HG03159 (cell line): ENCODE results near the gene GGA1.

Experiments used
- ATAC-seq: cut with Tn5 transposase; IDR thresholded peaks from one replicate; pipeline ENCODE4 v1.9.1; 2021; ENCODE audit warnings: mild to moderate bottlenecking, moderate library complexity; ENCODE audit not compliant: unreplicated experiment

GGA1 gene

GRCh38 chr22:37664249-37665101, 55.8 kb downstream of the GGA1 start:
- ATAC-seq, result no peak

- no peak for ATAC-seq
These were observed 56.9 kb downstream of the GGA1 start for GRCh38 chr22:37665487-37665886.

DNA sequence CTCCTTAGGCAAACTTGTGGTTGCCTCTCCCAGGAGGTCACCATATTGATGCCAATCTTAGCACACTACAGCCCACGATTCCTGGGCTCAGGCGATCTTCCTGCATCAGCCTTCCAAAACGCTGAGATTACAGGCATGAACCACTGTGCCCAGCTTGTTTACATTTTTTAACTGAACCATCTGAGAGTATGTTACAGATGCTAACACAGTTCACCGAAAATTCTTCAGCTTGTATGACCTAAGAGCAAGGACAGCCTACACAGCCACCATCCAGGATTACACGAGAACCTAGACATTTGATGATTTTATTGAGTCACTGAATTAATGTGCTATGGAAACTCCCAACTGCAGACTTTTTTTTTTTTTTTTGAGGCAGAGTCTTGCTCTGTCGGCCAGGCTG, 61.0 kb downstream of the GGA1 start:
- ATAC-seq, result no peak

DNA sequence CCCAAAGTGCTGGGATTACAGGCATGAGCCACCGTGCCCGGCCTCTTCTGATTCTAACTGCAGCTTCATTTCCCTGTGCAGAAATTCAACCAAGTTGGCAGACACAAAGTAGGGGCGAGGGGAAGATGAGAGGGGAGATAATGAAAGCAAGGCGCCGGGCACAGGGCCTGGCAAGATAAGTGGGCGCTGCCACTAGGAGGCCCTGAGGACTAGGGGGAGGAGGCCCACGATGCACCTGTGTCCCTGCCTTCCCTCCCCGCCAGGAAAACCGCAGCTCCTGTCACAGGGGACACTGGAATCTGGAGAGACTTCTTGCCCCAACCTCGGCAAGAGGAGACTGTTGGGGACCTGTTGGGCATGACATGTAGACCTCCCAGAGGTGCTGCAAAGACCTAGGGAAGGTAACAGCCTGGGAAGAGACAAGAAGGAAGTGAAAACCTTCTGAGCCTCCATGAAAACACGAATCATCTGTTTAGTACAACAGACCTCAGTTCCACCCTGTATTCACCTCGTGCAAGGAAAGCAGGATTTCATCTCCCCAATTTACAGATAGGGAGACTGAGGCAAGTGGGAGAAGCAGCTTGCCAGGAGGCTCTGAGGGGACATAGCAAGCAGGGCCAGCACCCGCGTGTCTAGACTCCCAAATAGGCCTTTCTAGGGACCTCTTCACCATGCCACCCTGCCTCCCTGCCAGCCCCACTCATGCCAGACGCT, 63.7 kb downstream of the GGA1 start:
- ATAC-seq, result no peak

DNA sequence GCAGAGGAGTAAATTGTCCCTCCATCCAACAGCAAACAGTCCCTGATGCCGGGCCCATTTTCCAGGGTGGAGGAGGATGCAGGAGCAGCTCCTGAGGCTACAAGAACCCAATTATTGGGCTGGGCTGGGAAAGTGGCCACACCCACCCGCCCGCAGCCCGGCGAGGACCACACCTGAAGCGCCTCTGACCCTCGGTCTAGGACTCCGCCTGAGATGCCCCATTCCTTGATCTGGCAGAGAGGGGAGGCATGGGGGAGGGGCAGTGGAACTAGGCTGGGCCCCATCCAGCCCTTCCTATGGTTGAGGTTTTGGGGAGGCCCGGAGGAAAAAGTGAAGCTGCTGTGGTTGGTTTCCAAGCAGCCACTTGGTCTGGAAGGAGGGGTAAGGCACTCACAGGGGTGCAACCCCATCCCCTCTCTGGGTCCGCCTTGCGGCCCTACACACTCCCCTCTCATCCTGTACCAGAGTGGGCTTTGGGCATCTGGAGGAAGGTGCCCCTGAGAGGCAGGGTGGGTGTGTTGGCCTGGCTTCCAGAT, 64.4 kb downstream of the GGA1 start:
- no peak for ATAC-seq

DNA sequence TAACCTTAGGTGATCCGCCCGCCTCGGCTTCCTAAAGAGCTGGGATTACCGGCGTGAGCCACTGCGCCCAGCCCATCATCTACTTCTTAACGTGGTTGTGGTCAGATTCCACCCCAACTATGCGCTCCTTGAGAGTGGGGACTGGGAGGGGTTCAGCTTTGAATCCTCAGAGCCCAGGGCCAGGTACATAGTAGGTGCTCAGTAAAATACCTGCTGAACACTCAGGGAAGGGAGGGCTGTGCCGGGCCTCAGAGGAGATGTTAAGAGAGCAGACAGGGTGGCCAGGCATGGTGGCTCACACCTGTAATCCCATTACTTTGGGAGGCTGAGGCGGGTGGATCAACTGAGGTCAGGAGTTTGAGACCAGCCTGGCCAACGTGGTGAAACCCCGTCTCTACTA, 65.6 kb downstream of the GGA1 start:
- ATAC-seq, result no peak

GRCh38 chr22:37674951-37675929, 66.6 kb downstream of the GGA1 start, which contains the start of gene LGALS1:
Gene LGALS1, plus strand, starts transcription at chr22:37675636. Its CDS starts 67 bp downstream, at chr22:37675703.
- peak; percentile 38 for ATAC-seq

DNA sequence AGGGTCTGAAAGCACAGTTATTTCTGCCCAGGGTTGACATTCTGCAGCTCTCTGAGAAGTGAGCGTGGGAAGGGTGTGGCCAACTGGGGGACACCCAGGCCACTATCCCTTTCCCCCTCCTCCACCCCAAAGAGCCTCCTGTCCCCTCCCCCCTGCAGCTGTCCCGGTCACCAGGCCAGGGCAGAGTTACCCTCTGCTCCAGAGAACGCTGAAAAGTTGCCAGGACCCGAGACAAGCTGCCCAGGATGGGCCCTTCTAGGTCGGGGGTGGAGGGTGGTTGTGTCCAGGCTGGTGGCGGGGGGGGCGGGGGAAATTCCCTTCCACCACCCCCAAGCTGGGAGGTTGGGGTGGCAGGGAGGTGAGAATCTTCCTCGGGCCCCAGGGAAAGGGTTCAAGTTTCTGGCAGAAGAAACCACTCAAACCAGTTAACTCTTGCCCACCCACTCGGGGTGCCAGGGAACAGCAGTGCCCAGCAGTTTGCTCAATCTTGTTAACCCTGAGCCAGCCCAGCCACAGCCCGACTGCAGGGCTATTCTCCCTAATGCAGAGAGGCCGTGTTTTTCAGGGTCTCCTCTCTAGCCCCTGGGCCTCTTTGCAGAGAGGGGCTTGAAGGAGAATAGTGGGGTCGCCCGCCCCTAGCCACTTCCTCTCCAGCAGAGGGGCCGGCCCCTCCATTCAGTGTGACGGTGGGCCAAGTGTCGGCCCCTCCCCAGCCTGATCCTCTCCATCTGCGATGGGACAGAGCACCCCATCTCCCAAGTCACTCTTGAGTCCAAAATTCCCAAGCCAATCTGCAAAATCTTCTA, 67.5 kb downstream of the GGA1 start:
- no peak for ATAC-seq

GRCh38 chr22:37676736-37677492, 68.3 kb downstream of the GGA1 start:
- ATAC-seq, result peak; percentile 60

GRCh38 chr22:37677493-37677974, 68.9 kb downstream of the GGA1 start:
- ATAC-seq, result peak; percentile 28

DNA sequence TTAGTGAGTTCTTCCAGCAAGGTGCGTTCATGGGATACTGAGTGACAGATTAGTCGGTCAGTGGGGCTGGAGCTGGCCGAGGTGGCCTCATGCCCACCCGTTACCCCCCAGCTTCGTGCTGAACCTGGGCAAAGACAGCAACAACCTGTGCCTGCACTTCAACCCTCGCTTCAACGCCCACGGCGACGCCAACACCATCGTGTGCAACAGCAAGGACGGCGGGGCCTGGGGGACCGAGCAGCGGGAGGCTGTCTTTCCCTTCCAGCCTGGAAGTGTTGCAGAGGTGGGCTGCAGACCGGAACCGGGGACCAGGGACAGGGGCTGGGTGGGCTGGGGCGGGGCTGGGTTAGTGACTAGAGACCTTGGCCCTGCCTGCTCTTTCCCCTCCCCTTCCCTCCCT, 69.7 kb downstream of the GGA1 start:
- no peak for ATAC-seq

DNA sequence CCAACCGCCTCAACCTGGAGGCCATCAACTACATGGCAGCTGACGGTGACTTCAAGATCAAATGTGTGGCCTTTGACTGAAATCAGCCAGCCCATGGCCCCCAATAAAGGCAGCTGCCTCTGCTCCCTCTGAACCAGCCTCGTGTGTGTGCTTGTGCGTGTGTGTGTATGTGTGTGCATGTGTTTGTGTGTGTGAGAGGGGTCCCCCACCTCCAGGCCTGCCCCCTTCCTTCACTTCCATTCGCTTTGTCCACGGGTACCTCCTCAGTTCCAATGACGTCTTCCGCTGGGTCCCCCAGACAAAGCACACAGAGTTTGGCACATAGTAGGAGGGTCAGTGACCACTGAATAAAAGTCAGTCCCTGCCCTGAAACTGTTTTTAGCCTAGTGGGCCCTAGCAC, 71.0 kb downstream of the GGA1 start:
- ATAC-seq, result no peak

DNA sequence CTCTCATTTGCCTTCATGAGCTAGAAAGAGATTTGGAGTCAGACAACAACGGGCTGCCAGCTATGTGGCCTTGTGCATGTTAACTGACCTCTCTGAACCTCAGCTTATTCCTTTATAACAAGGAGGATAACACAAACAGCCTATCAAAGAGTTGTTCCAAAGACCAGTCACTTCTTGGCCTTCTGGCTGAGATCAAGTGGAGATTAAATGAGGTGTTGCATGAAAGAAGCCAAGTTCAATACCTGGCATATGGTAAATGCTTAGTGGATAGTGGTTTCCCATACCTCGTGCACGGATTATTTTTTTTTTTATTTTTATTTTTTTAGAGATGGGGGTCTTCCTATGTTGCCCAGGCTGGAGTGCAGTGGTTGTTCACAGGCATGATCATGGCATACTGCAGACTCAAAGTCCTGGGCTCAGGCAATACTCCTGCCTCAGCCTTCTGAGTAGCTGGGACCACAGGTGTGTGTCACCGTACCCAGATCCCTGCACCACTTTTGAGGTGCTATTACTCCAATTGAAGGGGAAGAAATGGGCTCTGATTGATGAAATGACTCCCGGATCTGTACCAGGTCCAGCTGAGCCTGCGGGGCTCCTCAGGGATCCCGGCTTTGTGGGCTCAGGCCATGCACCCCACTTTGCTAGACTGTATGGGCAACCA, 71.7 kb downstream of the GGA1 start:
- ATAC-seq, result no peak

GRCh38 chr22:37681001-37681424, 72.4 kb downstream of the GGA1 start:
- no peak for ATAC-seq

GRCh38 chr22:37681556-37682049, 73.0 kb downstream of the GGA1 start:
- ATAC-seq, result no peak
